Measurements from ENCODE around the gene PRSS53.

DNA sequence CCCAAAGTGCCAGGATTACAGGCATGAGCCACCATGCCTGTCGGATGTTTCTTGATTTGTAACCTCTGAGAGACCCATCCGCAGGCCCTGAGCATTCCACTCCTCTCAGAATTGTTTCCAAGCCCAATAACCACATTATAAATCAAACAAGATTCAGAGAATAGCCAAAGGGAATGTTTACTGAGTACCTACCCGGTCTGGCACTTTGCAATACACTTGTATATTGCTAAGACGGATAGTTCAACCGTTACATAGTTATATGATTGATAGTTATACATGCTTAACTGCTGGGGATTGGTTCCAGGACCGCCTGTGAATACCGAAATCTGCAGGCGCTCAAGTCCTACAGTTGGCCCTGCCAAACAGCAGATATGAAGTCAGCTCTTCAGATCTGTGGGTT is 25.7 kb upstream of the PRSS53 start:
- TF ChIP-seq POLR2A (IDR thresholded peaks at IDR 0.05) (no peak), POLR2AphosphoS5 (IDR thresholded peaks at IDR 0.05) (peak; percentile 18)
- TF ChIP-seq, protein P1, sequence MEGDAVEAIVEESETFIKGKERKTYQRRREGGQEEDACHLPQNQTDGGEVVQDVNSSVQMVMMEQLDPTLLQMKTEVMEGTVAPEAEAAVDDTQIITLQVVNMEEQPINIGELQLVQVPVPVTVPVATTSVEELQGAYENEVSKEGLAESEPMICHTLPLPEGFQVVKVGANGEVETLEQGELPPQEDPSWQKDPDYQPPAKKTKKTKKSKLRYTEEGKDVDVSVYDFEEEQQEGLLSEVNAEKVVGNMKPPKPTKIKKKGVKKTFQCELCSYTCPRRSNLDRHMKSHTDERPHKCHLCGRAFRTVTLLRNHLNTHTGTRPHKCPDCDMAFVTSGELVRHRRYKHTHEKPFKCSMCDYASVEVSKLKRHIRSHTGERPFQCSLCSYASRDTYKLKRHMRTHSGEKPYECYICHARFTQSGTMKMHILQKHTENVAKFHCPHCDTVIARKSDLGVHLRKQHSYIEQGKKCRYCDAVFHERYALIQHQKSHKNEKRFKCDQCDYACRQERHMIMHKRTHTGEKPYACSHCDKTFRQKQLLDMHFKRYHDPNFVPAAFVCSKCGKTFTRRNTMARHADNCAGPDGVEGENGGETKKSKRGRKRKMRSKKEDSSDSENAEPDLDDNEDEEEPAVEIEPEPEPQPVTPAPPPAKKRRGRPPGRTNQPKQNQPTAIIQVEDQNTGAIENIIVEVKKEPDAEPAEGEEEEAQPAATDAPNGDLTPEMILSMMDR (IDR thresholded peaks at IDR 0.05): no peak
